ENCODE data around the gene AUTS2.
A peak's percentile ranks its signal among the peaks of the same experiment; 100 is the strongest.

The AUTS2 gene

DNA sequence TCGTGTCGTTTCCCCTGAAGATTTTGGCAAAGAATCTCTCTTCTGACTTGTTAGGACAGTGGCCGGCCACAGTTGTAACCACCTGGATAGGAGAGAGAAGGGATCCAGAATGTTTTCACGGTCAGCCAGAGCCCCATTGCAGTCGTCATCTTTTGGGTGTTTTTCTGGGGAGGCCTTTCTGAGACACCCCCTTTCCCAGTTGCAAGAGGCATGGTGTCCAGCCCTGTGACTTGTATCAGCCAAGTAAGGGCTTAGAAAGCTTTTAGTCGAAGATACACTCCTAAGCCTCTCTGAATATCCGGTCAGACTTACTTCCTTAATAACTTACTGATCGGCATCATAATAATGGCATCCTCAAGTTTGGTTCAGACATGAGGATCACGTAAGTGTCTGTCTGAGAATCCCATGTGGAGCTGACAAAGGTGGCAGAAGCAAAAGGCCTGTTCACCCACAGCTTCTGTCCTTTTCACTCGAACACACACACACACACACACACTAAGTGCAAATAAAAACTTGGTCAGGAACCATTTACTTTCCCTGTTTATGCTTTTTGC, 1098.0 kb downstream of the AUTS2 start:
- DNase-seq = peak; percentile 36

DNA sequence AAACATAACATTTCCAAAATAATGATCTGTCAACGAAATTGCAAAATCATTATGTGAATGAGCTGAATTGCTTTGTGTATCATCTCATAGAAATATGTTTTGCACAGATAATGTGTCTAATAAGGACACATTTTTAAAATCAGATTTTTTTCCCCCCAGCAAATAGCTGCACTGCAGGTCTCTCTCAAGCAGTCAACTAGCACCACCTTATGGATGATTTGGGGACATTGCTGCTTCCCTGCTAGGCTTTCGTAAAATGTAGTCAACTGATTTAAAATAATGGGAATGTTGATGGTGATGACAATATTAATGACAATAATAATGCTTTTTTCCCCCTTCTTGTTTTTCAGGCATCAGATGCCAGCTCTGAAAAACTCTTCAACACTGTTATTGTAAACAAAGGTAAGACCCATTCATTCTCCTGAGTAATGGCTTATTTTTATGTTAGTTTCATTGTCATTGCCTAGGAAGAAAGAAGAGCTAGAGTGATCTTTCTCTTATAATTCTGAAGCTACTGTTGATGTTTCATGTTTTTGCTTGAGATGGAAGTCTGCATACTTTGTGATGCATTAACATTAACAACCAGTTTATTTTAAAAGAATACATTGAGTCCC, 1100.1 kb downstream of the AUTS2 start:
- peak; percentile 80 for DNase-seq

DNA sequence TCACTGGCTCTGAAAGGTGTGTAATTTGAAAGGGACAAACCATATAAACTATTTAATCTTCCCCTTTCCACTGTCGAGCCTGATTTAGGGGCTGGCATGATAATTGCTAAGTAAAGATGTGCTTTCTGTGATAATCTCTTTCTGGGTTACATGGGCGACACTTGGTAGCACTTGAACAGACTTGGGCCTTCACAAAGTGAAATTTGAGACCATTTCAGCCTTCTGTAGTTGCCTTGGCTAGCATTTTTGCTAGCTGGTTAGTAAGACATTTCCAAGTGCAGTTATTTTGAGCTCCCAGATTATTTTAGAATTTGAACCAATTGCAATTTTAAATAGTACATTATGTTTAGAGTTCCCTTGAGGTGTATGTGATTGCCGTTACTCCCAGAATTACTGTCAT, 1101.0 kb downstream of the AUTS2 start:
- no peak for DNase-seq

DNA sequence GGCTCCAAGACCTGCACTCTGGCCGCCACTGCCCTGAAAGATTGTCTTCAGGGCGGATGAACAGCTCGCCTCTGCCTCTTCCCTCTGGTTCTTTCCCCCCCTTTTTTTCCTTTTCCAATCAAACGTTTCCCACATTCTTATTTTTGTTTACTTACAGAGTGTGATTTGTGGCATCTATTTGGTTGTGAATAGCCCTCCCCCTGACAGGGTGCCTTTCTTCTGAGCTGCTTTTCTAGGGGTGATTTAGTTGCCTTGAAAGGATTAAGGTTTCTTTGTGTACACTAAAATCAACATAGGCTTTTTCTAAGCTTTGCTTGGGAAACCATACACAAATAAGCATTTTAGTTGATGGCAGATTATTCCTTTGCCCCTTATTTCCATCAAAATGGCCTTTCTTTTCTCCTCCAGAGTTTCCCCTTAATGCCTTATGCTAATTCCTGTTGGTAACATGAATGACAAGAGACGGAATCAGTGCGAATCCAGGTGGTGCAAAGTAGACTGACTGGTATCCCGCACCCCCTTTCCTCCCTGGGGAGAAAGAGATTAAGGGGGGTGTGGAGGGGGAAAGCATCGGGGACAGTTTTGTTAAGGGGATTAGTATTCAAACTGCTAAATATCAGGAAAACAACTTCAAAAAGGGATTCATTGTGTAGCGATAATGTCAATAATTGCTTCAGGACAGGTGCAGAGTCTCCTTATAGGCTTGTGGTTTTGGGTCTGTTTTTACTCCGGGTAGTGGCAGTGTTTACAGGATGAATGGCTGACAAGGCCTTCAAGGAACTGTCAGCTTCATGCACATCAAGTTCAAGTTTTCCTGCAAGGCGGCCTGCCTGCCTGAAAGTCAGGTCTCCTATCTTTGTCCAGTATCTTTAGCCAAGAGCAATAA, 1102.0 kb downstream of the AUTS2 start:
- no peak for DNase-seq

DNA sequence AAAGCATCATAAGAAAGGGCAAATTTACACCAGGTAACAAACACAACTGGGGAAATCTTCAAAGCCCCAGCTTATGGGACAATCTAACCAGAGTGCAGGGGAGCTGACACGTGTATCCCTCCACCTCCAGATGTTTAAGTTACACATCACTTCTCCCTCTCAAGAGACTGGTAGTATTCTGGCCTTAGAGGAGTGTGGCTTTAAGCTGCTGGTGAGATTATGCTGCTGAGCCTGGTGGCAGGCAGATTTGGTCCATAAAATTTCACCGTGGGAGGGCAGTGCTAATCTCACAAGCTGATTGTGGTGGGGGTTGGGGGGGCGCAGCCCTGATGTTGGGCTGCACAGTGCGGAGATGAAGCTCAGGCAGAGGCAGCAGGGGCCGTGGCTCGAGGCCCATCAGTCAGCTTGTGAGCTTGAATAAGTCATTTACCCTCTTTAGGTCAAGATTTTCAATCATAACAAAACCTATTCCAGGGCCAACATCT, 1102.7 kb downstream of the AUTS2 start:
- DNase-seq = no peak

DNA sequence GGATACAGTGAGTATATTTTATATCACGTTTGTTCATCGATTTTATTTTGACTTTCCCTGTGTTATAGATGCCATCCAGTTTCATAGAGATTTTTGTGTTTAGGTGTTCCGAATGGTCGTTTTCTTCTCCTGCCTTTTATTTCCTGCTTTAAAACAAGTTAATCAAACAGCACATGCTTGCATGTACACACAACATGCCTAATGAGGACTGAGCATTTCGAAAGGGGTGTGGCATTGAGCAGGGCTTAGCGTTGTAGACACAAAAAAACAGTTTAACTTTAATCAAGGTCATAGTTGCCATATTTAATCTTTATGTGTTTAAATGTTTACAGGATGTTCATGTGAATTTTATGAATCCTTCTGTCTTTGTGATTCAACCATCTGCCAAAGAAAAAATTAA, 1103.2 kb downstream of the AUTS2 start:
- no peak for DNase-seq

DNA sequence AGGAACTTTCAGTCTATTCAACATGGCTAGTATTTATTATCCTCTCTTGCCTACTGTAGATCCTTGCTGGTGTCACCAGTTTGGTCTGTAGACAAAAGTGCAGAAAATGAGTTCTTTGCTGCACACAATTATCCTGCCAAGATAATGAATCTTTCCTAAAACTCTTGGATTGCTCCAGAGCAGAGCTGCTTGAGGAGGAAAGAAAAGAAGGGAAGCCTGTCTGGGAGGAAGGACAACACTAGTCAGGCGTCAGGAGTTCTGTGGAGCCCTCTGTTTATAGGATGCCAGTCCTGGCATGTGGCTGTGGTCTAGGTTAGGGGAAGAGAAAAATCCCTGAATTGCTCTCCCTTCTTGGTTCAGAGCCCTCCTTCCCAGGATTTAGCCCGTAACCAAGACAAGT, 1103.7 kb downstream of the AUTS2 start:
- DNase-seq = no peak

DNA sequence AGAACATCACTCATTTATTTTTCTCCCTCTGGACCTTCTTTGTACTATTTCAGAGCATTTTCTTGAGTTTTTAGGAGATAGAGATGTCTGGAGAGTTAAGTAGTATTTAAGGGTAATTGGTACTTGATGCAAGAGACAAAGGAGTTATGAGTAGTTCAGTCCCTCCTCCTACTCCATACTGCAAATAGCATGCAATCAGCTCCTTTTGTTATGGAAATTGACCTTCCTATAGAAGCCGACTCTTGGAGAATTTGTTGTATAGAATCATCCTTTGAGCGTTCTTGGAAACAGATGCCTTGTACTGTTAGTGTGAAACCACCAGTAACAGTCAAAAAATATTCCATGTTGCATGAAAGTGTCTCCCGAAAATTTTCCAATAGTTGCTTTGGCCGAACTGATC, 1105.5 kb downstream of the AUTS2 start:
- no peak for DNase-seq

DNA sequence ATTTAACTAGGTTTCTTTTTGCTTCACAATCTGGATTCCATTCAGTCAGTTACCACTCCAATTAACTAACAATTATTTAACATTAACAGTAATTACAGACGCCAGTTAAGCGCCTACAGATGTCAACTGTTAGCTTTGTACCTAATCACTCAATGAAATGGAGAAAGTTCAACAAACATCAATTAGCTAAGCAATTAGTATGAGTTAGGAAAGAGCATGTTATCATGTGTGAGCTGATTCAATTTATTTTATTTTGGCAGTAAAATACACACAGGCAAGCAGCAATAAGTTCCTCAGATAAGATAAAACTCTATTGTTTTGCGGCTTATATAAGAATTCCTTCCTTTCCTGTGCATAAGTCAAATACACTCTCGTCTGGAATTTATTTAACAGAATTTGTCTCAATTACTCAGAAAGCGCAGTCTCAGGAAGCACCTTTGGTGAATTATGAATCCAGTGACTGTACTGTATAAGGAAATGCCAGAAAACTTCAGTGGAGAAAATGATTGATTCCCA, 1106.6 kb downstream of the AUTS2 start:
- no peak for DNase-seq

DNA sequence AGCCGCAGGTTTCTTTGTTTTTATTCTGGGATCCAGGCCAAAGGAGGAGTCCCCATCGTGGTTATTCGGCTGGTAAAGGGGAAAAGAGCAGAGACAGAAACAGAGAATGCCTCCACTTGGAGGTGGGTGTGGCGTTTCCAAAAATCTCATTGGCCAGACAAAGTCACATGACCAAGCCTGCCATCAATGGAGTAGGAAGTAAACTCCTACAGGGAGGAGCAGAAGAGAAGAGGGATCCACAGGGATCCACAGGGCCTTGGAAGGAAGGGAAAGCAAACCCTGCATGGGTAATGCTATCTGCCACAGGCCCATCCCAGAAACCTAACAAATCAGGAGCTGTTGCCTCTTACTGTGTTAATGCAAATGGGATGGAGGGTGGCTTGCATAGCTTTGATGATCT, 1107.9 kb downstream of the AUTS2 start:
- no peak for DNase-seq

DNA sequence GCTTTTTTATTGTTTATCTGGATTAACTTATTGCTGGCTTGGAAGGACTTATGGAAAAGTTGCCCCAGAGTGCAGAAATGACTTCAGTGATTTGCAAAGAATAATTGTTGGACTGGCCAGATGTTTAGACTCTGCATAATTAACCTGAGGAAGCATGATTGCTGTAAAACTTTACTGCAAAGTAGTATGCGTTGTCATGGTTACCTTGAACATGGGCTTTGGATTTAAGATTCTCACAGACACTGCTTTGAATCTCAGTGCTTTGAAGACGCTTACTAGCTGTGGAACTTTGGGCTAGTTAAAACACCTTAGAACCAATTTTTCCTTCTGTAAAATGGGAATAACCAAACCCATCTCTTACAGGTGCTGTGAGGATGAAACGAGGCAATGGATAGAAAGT, 1108.4 kb downstream of the AUTS2 start:
- no peak for DNase-seq

DNA sequence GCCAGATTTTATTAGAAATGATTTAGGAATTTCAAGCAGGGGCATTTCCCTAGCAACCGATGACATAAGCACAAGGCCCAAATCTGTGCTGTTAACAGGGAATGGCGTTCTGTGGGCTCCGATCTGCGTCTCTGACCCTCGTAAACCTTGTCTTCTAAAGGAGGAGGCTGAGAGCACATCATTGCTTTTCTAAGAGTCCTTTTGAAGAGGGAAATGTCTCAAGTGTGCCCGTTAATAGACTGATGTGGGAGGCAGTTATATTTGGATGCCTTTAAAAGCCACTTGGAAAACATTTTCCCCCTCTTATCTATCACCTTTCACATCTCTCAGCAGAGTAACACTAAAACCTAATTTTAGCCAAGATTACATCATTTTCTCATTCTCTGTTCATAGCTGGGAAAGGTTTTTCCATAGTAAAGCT, 1109.6 kb downstream of the AUTS2 start:
- no peak for DNase-seq

DNA sequence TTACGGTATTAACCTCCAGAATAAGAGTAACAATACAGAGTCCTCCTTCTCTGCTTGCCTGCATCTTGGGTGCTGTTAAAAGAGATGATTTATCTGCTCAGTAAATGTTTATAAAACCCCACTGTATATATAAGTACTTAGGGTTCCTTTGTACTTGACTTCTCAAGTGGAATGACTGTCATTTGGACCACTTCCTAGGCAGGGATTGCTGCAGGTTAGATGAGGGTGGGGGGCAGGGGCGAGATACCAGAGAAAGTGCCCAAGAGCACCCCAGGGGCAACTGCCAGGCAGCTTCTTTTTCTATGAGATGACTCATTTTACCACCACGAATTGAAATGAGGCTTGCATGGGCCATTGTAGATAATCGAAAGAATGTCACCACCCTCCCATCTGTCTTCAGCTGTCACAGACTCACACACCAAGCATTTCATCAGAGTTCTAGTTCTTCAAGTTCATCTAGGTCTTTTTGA, 1111.8 kb downstream of the AUTS2 start:
- peak; percentile 46 for DNase-seq

DNA sequence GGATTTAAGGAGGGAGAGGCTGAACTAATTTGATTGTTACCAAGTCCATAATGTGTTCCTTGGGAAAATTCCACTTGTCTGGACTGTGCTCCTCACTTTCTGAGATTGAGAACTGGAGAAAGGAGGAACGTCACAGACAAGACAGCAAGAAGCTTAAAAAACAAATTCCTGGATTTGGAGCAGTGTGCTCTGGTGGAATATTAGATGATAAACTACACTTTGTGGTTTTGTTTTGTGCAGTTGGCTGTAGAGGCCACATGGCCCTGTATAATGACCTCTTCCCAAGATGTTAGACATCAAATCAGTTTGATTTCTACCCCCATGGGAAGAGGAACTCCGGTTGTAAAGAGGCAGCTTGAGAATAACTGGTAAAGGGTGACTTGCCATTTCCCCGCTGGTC, 1112.4 kb downstream of the AUTS2 start:
- DNase-seq = no peak

DNA sequence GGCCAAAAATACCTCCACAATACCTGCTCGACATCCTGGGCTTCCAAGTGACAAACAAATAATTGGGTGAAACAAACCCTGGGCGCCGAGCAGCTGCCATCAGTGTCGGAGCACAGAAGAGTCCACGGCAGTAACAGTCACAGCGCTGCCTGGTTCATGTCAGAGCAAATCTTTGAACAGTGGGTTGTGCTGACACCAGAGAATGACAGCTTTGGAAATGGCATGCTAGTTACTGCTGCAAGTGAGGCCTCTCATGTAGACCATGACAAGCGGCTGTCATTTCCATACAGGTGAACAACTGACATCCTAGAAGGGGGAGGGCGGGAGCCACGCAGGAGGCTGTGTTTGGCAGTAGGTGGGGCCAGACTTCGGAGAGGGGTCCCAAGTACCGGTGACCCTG, 1113.2 kb downstream of the AUTS2 start:
- peak; percentile 69 for DNase-seq

DNA sequence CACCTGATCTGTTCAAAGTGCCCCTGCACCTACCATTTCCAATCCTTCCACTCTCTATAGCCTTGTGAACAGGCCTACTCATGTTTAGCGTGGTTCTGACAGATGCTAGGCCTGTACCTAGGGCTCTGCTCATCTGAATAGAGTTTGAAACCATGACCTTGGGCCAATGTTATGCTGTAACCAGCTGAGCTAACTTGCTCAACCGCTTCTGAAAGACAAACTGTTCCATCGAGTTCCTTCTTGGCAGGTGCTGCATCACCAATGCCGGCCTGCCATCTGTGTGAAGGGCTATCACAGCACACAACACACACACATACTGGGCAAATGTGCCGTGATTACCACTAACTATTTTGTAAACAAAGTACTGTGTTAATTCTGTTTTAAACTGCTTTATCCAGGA, 1114.7 kb downstream of the AUTS2 start:
- peak; percentile 67 for DNase-seq

DNA sequence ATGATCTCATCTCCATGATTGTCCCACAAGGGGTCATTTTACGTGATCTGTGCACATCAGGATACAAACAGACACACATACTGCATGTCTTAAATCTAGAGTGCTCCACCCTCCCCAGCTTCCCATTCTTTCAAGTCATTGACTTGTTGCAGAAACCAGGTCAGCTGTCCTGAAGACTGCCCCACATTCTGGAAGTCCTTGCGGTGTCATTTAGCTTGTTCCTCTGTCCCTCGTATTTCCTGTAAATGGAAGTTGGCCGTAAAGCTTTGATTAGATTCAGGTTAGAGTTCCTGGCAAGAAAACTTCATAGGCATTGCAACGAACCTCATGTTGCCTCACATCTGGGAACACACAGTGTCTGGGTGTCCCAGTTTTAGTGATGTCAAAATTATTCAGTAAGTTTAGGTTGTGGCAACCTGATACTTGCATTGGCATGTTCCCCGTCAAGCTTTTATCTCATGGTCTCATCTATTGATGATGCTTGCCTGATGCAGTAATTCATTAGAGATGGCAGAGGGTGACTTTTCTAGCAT, 1116.3 kb downstream of the AUTS2 start:
- DNase-seq = no peak

DNA sequence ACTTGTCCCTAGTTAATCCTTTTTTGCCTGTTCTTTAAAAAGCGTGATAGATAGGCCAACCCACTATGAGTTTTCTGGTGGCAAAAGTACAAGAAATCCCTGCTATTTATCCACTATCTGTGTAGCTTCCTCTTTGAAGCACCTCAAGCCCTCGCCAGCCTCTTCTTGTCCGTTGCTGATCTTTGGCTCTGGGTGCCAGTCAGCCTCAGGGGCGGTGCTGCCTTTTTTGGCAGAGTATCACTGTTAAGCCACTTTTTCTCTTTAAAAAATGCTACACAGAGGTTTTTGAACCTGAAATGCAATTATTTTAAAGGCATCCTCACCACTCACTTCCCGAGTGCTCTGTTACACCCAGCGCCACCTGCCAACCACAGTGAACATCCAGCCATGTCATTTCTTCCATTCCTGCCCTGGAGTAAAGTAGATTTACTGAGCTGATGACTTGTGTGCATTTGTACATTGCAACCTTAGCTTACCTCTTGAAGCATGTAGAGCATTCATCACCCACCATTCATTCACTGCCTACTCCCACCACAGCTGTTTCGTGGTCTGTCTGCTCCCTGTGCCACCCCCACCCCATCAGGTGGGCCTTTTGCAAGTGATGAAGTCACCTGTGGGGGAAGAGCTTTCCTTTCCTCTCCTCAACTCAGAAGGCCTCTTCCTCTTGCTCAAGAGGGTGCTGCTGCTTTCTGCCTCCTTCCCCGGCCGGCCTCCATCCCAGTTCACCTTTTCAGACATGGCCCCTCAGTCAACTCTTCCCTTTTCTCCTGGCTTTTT, 1119.5 kb downstream of the AUTS2 start:
- no peak for DNase-seq

DNA sequence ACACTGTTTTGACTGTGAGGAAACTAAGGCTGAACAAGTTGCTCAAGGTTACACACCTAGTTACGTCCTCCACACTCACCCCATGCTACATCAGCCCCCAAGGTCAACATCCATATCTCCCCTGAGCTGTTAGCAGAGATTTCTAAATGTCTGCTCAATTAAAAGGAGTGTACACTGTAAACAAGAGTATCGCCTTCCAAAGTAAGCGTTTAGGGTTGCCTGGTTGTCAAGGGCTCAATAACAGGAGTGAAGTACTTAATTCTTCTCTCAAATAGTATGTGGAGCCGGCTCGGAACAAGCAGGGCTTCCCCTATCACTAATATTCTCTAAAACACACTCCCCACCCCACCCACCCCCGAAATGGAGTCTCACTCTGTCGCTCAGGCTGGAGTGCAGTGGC, 1120.8 kb downstream of the AUTS2 start:
- DNase-seq = peak; percentile 39

DNA sequence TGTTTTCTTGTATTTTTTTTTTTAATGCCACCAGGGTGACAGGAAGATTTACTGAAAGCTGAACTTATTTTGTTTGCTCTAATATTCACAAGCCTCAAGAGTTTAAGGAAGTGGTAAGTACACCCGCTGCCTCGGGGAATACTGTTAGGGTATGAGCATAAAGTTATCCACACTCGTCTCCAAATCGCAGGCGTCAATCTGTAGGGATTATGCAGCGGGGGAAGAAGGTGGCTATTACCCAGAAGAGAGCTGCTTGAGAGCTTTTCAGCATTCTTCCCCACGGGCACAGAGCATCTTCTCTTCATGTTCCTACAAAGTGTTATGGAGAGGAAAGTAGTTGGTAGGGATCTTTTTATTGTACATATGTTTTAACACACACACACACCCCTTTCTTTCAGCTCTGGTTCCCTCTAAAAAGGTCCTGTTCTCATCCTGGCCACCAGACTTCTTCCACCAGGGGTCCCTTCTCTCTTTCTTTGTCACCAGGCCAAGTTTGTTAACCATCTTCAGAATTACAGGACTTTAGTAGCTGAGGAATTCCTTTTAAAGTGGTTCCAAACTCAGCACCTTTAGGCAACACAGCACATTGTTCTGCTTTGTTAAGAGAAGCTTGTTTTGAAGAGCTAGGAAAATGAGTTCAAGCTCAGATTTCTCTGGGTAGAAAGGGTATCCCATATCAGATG, 1122.1 kb downstream of the AUTS2 start:
- no peak for DNase-seq

DNA sequence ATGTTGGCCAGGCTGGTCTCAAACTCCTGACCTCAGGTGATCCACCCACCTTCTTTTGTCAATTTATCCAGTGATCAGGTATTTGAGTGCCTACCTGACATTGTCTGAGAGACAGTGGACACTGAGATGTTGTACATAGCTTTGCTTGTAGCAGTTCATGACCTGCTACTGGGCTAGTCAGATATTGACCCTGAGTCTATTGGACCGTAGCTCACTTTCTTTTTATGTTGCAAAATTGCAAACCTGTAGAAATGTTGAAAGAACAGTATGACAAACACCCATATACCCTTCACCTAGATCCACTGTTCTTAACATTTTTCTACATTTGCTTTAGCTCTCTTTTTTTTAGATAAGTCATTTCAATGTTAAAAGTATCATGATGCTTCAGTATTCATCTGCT, 1123.2 kb downstream of the AUTS2 start:
- DNase-seq = no peak

DNA sequence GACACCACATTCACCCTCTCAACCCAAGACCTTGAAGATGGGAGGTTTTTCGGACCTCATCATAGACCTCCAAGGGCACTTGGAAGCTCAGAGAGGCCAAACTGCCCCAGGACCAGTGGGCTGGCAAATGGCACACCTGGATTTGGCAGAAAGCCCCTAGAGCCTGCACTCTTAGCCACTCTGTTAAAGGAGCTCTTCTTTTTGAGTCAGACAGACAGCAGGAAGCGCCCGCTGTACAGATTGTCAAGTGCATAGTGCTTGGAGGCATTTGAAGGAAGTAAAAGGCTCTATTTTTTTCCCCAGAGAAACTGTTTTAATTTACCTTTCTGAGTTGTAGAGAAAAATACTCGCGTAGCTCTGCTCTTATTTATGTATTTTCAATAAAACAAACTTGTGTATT, 1125.1 kb downstream of the AUTS2 start:
- DNase-seq = no peak
